Endometrial microvascular endothelial cells (primary cell): ENCODE results near the gene EOLA2. TPM values are rescaled to one million over a fixed set of nuclear protein-coding genes. Genes with fewer than 3 reads are reported as not detected.
"Not testable (repeated sequence)": the region's sequence is repeated elsewhere in the genome, so short reads cannot be mapped to it uniquely, and the experiment has no call there.

Source experiments
- in situ Hi-C: cut with HindIII; loops from 2 replicates; pipeline ENCODE4 v1.10.0; 2017; ENCODE audit warnings: low sequenced_read_pairs, low pct_unique_long_range_greater_than_20kb; ENCODE audit errors: inconsistent ontology term
- total RNA-seq: library from RNA; depleted of rRNA; stranded (reverse); fragments of >200 nt; gene quantifications from one replicate; pipeline ENCODE4 v1.2.3, GENCODE V29; 2015; ENCODE audit errors: inconsistent ontology term

EOLA2 gene
- total RNA-seq, 1 donor from 2014 or later = 38.8 TPM

DNA sequence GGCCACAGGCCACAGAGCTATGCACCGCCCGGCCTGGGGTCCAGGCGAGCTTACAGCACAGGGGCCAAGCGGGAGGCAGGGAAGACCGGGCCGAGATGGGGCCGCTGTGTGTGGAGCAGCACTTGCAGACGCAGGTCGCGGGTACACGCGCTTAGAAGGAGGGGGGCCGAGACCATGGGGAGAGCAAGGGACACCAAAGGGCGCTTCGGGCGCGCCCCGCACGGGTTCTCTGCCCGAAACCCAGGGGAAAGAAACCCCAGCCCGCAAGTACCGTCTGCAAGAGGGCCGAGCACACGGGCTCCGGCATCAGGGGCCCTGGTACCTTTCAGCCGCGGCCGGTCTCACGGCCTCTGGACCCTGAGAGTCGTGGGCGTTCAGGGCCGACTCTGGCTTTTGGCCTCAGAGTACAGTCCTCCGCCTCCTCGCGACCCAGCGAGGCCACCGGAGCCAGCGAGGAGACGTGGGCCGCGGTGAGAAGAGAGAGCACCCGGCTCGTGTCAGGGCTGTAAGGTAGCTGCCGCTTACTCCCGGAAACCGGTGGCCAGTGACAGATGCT is 342 bp downstream of the EOLA2 start:
- in situ Hi-C loops = no loop called here

DNA sequence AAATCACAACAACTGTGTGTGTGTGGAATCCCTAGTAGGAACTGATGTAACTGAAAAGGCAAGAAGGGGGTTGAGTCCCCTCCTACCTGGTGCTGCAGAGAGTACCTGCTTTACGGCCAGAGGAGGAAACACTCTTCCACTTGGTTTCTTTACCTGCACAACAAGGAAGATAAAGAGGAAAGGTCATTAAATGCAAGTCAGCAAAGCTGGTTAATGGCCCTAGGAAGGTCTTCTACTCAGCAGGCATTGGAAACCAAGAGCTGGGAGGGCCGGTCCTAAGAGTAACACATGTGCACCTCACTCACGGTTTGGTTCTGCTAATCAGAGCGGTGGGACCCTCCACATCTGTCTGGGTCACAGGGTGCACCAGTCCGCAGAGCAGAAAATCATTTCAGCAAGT is 963 bp downstream of the EOLA2 start:
- in situ Hi-C loops = not testable (repeated sequence)

DNA sequence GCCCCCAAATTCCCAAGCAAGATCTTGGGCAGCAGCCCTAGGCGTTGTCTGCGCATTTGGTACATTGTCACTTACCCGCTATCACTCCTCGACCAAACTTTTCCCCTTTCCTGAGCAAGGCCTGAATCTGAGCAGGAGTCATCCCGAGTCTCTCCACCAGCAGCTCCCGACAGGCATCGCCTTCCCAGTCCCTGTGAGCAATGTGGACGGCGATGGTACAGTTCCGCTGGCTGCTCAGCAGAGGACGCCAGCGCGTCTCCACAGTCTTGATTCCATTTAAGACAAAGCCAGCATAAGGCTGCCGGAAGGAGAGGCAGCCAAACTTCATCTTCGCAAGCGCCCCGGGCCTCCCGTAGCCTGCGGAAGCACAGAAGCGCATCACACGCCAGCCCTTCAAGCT is 4.7 kb downstream of the EOLA2 start:
- in situ Hi-C loops = not testable (repeated sequence)

DNA sequence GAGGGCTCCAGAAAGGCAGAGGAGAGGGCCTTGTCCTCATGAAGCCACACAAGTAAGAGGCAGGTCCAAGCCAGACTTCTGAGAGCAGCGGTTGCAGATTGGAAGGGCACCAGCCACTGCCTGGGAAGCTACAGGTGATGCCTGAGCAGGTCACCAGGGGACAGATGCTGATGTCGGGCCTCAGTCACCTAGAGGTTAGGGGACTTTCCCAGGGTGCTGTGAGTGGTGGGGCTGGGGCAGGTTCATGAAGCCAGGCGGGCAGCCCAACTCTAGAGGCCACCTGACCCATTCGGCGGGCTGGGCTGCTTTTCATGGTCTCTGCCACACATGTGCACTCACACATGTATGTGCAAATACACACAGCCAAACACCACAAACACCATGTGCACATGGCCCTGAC is 5.3 kb downstream of the EOLA2 start:
- in situ Hi-C loops = not testable (repeated sequence)

DNA sequence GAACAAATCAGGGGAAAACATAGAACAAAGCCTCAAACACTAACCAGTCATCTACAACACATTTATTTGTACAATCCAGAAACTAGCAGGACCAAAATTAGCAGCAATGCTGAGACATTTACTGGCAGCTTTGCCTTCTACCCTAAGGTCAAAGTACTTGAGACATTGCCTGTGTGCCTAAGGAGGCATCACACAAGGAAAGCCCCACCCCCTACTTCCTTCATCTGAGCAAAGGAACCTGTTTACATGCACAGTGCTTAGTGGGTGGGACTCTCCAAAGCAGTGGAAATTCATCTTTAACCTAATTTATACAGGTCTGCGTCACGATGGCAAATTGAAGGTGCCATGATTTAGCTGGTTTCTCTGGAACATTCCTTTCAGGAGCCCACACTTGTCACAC is 6.1 kb downstream of the EOLA2 start:
- in situ Hi-C loops = not testable (repeated sequence)

DNA sequence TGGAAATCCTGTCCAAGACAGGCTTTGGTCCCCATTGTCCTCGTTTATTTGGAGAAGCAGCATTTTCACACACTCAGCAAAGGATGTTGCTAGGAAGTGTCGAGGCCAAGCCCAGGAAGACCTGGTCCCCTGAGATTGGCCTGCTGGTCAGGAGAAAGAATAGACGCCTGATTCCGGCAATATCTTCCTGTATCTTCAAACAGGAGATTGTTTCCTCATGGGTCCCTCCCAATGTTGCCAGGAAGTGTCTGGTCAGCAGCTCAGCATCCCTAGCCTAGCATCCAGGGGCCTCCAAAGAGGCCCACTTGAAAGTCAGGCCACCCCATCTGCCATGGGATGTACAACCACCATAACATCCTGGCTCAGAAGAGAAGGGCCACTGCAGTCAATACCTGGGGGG is 6.9 kb downstream of the EOLA2 start:
- in situ Hi-C loops = not testable (repeated sequence)

DNA sequence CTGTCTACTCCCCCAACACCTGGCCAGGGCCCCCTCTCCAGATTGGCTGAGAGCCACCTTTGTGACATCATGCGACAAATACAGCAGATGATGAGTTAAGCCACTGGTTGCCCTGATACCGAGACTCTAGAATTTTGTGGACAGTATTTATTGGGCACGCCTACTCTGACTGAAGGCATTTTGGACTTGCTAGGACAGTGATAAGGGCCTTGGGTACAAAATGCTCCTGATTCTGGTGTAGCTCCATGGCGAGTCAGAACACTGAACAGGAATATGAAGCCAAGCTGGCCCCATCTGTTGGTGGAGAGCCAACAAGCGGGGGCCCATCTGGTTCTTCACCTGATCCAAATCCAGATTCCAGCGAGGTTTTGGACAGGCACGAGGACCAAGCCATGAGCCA is 8.9 kb downstream of the EOLA2 start, which contains the start of gene HSFX4:
Gene HSFX4, plus strand, starts transcription at position 174 of the 400 bp plus-strand sequence. Its CDS starts 72 bp downstream, at position 246.
- in situ Hi-C loops = not testable (repeated sequence)

DNA sequence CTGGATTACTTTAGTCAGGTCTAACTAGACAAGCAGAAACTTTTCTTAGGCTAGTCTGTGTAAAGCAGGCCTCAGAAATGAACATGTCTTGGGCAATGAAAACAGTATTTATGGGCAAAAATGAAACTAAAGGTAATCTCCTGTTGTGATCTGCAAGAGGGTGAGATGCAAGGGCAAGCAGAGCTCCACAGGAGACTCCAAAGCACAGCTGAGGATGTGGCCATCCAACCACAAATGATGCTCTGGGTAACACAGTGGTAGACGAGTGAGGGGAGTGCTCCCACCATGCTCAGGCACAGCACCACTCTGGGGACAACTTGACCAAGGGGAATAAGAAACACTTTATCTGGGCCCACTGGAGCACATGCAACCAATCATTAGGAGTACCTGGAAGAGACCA is 9.7 kb downstream of the EOLA2 start:
- in situ Hi-C loops = not testable (repeated sequence)

DNA sequence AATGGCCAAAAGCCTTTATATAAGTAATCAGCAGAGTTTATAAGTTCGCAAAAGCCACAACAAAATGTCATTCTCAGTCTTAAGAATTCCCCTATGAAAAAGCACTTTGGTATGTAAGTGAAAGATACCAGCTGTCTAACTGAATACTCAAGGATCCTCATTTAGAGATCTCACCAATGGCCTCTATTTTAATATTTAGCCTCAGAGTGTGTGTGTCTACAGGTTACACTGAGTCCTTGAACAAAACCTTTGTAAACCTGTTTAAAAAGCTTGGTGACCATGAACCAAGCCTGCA is 10.4 kb downstream of the EOLA2 start:
- in situ Hi-C loops = not testable (repeated sequence)

DNA sequence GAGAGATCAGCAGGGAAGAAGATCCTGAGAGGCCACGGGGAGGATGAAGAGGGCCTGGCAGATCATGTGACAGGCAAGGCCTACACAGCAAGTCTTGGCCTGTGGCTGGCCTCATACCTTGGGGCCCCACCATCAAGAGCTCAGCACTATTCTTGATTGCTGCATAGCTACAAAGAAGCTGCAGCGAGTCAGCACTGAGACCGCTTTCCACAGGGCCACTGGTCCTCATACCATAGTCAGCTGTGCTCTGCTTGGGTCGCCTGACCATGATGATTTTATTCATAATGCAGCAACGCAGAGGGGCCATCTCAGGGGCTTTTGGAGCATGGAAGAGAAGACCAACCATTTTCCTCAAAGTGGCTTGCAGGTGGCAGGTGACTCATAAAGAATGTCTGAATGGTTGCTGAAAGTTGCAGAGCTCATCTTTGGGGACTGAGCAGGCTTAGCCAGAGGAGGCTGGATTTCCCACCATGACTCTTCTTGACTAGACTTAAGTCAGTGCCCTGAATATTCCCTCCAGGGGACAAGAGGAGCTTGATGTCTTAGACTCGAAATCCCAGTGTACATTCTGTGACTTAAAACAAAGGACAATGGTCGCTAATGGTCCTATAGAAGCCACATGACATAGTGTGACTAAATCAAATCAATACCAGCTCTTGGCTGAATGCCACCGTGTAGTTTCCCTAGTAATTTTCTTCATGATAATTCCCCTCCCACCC is 10.9 kb downstream of the EOLA2 start:
- in situ Hi-C loops = not testable (repeated sequence)

DNA sequence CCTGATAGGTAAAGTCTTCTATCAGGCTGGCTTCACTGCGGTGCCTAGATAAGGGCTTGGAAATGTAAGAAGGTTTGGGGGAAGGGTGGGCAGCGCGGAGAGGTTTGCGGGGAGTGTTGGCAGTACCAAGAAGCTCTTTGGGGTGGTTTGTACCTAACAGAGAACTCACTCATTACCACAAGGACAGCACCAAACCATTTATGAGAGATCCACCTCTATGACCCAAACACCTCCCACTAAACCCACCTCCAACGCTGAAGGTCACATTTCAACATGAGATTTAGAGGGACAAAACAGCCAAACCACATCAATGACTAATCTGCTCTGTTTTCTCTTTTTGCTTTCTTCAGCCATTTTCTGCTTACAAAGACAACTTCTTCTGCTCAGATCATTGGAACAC is 13.9 kb downstream of the EOLA2 start:
- in situ Hi-C loops = not testable (repeated sequence)

DNA sequence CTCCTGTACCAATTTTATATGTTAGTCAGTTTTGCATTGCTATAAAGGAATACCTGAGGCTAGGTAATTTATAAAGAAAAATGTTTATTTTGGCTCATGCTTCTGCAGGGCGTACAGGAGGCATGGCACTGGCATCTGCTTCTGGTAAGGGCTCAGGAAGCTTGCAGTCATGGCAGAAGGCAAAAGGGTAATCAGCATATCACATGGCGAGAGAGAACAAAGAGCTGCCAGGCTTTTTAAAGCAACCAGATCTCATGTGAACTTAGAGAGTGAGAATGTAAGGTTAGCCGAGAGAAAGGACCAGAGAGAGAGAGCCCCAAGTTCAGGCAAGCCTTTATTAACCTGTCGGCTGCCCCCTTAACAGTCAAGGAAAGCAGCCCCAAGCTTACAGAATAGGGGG is 14.5 kb downstream of the EOLA2 start:
- in situ Hi-C loops = not testable (repeated sequence)

DNA sequence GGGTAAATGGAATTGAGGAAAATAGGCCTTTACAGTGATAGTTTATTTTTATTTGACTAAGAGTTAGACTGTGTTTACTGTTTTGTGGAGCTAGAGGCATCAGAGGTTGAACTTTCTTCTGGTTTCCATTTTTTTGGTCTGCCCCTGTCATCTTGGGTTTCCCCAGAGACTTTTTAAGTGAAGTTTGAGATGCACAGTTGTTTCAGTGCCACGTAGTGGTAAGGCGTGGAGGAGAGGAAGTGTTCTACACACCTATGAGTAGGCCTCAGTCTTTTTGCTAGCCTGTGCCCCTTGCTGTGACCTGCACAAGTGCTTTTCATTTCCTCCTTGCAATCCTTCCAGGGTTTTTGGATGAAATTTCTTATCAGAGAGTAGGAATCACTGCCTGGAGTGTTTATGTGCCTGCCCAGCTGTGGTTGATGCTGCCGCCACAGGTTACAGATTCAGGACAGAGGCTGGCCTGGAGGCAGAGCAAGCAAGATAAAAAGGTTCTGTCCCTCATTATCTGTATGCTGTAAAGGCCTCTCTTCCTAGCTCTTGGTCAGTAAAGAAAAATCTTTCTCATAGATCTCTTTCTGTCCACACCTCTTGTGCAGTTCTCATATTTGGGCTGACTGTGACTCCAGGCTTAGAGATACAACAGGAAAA is 21.4 kb downstream of the EOLA2 start:
- in situ Hi-C loops = no loop called here

DNA sequence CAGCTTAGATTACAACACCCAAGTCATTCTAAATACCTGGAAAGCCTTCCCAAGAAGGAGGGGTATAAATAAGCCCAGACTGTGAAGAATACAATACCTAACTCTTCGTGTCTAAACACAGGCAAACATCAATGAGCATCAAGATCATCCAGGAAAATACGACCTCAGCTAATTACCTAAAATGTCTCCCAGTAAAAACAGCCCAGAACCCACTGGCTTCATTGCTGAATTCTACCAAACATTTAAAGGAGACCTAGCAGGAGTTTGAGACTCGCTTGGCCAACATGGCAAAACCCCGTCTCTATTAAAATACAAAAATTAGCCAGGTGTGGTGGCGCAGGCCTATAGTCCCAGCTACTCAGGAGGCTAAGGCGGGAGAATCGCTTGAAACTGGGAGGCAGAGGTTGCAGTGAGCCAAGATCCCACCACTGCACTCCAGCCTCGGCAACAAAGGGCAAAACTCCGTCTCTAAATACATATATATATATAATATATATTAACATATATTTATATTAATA is 28.1 kb downstream of the EOLA2 start:
- in situ Hi-C loops = no loop called here

DNA sequence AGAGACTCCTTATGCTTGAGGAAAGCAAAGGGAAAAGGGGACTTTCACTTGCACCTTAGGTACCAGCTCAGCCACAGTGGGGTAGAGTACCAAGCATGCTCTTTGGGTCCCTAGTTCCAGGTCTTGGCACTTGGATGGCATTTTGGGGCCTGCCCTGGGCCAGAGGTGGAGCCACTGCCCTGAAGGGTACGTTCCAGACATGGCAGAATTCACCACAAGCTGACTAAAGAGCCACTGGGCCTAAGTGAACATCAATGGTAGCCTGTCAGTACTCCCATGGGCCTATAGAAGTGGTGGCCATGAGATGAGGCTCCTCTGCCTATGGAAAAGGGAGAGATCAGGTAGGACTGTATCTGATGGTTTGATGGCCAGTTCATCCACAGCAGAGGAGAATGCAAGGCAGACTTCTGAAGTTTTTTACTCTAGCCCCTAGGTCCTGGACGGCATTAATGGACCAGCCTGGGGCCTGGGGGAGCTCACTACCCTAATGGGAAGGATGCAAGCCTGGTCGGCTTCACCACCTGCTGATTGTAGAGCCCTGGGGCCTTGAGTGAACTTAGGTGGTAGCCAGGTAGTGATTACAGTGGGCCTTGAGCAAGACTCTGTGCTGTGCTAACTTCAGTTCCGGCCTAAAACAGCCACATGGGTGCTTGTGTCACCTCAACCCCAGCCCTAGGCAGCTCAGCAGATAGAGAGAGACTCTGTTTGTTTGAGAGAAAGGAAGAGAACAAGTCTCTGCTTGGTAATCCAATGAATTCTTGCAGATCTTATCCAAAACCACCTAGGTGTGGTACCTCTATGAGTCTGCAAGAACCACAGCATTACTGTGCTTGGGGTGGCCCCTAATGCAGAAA is 28.7 kb downstream of the EOLA2 start:
- in situ Hi-C loops = no loop called here

DNA sequence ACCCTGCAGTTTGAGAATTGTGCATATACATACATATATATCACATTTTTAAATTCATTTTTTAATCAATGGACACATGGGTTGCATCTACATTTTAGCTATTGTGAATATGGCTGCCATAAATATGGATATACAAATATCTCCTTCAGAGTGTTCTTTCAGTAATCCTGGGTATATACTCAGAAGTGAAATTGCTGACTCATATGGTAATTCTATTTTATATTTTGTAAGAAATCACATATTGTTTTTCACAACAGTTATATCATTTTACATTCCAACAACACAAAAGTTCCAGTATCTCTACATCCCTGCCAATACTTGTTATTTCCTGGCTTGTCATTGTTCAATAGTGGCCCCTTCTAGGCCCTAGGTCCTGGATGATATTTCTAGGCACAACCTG is 29.6 kb downstream of the EOLA2 start:
- in situ Hi-C loops = no loop called here

DNA sequence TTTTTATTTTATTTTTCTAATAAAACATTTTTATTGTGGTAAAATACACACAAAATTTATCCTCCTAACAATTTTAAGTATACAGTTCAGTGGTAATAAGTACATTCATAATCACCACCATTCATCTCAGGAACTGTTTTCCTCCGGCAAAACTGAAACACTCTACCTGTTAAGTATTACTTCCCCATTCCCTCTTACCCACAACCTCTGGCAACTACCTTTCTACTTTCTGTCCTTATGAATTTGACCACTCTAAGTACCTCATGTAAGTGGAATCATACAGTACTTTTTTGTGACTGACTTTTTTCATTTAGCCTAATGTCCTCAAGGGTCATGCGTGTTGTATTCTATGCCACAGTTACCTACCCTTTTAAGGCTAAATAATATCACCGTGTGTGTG is 30.0 kb downstream of the EOLA2 start:
- in situ Hi-C loops = no loop called here

DNA sequence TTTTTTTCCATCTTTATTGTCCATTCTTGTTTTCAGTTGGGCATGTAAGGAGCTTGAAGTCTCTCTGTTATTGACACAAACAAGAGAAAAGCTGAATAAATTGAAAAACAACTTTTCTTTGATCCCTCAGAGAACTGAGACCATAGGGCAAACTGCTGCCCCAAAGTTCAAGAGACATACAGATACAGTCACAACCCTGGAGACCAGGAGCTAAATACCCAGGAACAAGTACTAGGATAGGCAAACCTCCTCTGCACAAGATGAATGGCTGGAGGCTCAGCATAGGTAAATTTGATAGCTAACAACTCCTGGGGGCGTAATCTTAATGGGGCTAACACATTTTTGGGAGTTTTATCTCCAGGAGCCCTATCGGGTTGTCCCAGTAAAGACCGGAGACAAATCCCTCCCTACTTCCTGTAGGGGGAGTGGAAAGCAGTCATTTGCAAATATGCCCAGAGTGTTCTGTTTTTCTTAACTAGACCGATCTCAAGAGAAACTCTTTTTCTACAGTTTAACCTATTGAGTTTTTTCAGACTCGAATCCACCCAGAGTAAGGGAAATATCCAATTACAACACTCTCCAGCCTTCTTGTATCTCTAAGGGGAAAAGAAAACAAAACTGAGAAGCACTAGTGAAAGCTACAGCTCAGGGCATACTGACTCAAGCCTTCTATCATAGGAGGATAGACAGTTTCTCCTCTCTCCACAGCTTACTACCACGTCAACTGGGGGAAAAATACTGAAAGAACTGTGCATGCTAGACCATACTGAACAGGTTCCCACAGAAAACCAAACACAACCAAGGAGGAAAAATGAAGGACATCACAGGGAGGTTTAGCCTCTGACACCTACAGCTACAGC is 34.2 kb downstream of the EOLA2 start:
- in situ Hi-C loops = no loop called here

DNA sequence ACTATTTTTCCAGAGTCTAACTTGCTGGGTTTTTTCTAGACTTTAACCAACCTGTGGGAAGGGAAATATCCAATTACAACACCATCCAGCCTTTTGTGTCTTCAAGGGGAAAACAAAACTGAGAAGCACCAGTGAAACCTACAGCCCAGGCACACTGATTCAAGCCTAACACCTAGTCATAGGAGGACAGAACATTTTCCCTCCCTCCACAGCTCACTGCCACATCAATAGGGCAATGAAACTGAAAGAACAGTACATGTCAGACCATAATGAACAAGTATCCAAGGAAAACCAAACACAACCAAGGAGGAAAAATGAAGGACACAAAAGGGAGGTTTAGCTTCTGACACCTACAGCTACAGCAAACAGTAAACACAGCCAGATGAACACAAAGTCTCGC is 39.7 kb downstream of the EOLA2 start:
- in situ Hi-C loops = no loop called here
